ENCODE measurements around the gene ZBTB9.

The ZBTB9 gene

DNA sequence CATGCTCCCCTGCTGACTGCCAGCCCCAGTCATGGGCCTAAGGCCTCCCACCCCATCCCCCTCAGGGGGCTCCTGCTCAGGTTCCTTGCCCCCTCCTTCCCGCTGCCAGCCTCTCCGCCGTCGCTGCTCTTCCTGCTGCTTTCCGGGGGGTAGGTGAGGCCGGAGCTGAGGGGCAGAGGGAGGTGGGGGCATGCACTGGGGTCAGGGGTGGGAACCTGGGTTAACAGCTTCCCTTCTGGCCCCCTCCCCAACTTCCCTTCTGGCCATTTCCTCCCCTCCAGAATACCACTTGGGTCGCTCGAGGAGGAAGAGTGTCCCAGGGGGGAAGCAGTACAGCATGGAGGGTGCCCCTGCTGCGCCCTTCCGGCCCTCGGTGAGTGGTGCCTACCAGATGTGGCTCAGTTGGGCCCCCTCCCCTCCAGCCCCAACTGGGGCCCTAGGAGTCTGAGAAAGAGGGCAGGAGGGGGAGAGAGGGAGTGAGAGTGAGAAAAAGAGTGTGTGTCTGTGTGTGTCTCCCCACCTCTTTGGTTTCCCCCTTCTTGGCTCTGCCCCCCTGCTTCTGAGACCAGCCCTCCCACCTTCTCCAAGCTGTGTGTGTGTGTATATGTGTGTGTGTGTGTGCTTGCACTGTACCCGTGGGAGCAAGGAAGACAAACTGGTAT is 22.4 kb upstream of the ZBTB9 start:
- TF ChIP-seq, protein P1, sequence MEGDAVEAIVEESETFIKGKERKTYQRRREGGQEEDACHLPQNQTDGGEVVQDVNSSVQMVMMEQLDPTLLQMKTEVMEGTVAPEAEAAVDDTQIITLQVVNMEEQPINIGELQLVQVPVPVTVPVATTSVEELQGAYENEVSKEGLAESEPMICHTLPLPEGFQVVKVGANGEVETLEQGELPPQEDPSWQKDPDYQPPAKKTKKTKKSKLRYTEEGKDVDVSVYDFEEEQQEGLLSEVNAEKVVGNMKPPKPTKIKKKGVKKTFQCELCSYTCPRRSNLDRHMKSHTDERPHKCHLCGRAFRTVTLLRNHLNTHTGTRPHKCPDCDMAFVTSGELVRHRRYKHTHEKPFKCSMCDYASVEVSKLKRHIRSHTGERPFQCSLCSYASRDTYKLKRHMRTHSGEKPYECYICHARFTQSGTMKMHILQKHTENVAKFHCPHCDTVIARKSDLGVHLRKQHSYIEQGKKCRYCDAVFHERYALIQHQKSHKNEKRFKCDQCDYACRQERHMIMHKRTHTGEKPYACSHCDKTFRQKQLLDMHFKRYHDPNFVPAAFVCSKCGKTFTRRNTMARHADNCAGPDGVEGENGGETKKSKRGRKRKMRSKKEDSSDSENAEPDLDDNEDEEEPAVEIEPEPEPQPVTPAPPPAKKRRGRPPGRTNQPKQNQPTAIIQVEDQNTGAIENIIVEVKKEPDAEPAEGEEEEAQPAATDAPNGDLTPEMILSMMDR (conservative IDR thresholded peaks at IDR 0.05) = no peak
- TF ChIP-seq ZFX (IDR thresholded peaks at IDR 0.05) = no peak
- no peak overlapping the region for H3K27ac ChIP-seq

DNA sequence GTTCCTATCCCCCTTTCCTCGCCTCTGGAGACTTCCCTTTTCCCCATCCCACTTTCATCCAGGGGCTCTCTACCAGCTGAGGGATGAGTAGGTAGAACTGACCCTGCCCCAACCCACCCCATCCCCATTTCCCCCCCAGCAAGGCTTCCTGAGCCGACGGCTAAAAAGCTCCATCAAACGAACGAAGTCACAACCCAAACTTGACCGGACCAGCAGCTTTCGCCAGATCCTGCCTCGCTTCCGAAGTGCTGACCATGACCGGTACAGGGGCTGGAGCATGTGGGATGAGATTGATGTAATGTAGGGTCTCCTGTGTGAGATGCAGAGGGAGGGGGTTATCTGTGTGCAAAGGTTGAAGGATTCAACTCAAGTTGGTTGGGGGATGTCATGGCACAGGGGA is 21.8 kb upstream of the ZBTB9 start:
- no peak for TF ChIP-seq ZFX (IDR thresholded peaks at IDR 0.05)
- TF ChIP-seq, protein P1 (conservative IDR thresholded peaks at IDR 0.05) = no peak
- no peak overlapping the region for H3K27ac ChIP-seq

DNA sequence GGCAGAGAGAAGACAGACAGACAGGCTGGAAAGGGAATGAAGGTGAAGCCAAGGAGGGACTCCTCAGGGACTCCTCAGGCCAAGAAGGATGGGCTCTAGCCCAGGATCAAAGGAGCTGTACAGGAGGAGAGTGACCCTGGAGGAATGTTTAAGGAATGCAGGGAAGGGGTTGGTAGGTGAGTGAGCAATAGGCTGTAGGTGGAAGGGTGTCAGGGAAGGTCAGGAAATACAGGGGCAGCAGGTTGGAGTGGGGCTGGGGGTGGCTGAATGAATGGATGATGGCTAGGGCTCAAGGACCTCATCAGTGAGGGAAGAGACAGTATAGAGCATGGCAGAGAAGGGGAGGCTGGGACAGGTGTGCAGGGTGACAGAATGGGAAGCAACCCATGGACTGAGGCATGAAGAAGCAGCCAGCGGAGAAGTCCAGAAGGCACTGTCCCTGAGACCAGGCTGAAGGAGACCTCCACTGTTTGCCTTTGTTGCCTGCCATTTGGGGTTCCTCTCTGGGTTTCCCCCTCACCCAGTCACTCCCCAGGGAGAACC is 21.3 kb upstream of the ZBTB9 start:
- H3K27ac ChIP-seq = no peak overlapping the region
- TF ChIP-seq ZFX (IDR thresholded peaks at IDR 0.05) = no peak
- TF ChIP-seq, protein P1 (conservative IDR thresholded peaks at IDR 0.05) = no peak

DNA sequence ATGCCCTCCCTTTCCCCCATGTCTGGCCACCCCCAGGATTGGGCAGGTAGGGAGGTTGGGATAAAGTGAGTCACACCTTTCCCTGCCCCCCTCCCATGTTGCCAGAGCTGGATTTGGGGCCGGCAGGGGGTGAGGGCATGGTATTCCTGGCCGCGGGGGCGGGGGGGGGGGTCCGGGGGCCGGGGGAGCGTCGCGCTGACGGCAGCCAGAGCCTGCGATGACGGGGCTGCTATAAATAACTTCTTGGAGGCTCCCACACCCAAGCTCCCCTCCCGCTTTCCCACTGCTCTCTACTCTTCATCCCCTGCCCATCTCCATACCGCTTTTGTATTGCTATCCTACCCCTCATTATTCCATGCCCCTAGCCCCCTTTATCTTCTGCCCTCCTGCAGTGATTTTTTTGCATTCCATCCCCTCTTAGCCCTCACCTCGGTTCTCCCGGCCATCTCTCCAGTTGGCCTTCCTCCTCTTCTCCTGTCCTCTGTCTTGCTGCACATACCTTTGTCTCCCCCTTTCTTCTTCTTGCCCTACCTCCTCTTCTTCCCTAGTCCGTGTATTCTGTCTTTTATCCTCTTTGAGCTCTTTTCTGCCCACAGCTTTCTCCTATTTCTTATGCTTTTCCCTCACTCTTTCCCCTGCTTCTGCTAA is 20.7 kb upstream of the ZBTB9 start:
- H3K27ac ChIP-seq = no peak overlapping the region
- TF ChIP-seq ZFX (IDR thresholded peaks at IDR 0.05) = no peak
- TF ChIP-seq, protein P1 (conservative IDR thresholded peaks at IDR 0.05) = no peak

DNA sequence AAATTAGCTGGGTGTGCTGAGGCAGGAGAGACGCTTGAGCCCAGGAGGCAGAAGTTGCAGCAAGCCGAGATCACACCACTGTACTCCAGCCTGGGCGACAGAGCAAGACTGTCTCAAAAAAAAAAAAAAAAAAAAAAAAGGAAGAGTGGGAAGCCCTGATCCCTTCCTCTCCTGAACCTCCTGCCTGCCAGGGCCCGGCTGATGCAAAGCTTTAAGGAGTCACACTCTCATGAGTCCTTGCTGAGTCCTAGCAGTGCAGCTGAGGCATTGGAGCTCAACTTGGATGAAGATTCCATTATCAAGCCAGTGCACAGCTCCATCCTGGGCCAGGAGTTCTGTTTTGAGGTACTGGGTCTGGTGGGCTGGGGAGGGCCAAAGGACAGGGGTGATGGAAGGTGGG is 19.4 kb upstream of the ZBTB9 start:
- no peak overlapping the region for H3K27ac ChIP-seq
- TF ChIP-seq, protein P1 (conservative IDR thresholded peaks at IDR 0.05) = no peak
- TF ChIP-seq ZFX (IDR thresholded peaks at IDR 0.05) = no peak

DNA sequence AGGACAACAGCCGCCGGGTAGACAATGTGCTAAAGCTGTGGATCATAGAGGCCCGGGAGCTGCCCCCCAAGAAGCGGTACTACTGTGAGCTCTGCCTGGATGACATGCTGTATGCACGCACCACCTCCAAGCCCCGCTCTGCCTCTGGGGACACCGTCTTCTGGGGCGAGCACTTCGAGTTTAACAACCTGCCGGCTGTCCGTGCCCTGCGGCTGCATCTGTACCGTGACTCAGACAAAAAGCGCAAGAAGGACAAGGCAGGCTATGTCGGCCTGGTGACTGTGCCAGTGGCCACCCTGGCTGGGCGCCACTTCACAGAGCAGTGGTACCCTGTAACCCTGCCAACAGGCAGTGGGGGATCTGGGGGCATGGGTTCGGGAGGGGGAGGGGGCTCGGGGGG is 16.7 kb upstream of the ZBTB9 start:
- TF ChIP-seq, protein P1 (conservative IDR thresholded peaks at IDR 0.05) = no peak
- no peak for TF ChIP-seq ZFX (IDR thresholded peaks at IDR 0.05)

DNA sequence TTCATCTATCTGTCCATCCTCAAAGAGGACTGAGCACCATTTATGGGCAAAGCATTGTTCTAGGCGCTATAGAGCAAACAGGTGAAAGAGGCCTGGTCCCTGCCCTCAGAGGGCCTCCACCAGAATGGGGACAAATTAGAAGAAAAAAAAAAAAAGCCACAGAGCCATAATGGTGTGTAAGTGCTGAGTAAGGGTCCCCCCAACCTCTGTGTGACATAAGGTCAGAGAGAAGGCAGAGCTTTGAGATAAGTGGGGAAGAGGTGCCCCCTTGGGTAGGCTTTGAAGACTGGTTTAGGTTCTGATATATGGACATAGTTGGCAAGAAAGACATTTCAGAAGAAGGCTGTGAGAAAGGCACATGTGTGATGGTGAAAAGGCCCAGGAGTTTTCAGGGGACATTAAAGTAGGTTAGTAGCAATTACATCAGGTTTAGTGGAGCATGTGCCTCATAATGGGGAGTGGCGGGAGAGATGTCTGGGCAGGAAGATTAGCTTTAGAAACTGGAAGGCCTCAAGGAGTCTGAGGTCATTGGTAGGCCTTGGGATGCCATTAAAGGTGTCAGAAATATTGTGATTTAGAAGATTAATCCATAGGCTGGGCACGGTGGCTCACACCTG is 15.3 kb upstream of the ZBTB9 start:
- TF ChIP-seq, protein P1 (conservative IDR thresholded peaks at IDR 0.05) = no peak
- TF ChIP-seq ZFX (IDR thresholded peaks at IDR 0.05) = no peak
- H3K27ac ChIP-seq = no peak overlapping the region

More for the DNA sequence above, 16.7 kb upstream of the ZBTB9 start:
- H3K27ac ChIP-seq = no peak overlapping the region
